T-cell (primary cell): ENCODE results near the gene UBE2E2. TPM values are rescaled to one million over a fixed set of nuclear protein-coding genes. Genes with fewer than 3 reads are reported as not detected.

Source experiments
- ATAC-seq, 4 experiments: fragments of 200-7000 bp in 3 of 4; fragments of 150-1000 bp in 1 of 4; cut with Tn5 transposase; replicated peaks in 1 of 4; 1 replicate in 3 of 4; 2 replicates in 1 of 4; pipeline ENCODE4 v1.10.0; 2021; ENCODE audit warnings: moderate library complexity in 3 of 4, mild to moderate bottlenecking in 2 of 4, moderate number of reproducible peaks in 1 of 4
- CTCF ChIA-PET, 2 donors: fragments of 300-600 bp; sonication (Branson Sonifier 250); formaldehyde crosslinking; loops; one replicate each; lab custom pipeline; 2022; ENCODE audit warnings: antibody characterized with exemption in 2 of 2; lab: Charles Lee
- POLR2A ChIA-PET, 2 donors: fragments of 300-600 bp; sonication (Branson Sonifier 250); formaldehyde crosslinking; loops; one replicate each; lab custom pipeline; 2022; ENCODE audit warnings: antibody characterized with exemption in 2 of 2; lab: Charles Lee
- DNase-seq, 35 experiments: peaks; one replicate each; pipeline versions ENCODE4 v3.0.0 to v3.0.0-alpha.2; 2013 to 2023
- H3K27ac ChIP-seq: one replicate; pipeline ENCODE4 v1.5.1; 2013; ENCODE audit warnings: low read length
- H3K27me3 ChIP-seq, 2 experiments: replicated peaks in 1 of 2; 1 replicate in 1 of 2; 2 replicates in 1 of 2; pipeline versions ENCODE4 v1.6.1 to v1.7.0; 2013; ENCODE audit warnings: low read length in 1 of 2, mixed read lengths in 1 of 2; ENCODE audit not compliant: control insufficient read depth in 2 of 2, insufficient read depth in 2 of 2; ENCODE audit errors: extremely low read depth in 1 of 2
- H3K36me3 ChIP-seq, 2 donors: 1 replicate in 1 of 2; 2 replicates in 1 of 2; pipeline versions ENCODE4 v1.6.1 to v1.7.0; 2013; ENCODE audit warnings: low read length in 1 of 2; ENCODE audit not compliant: control insufficient read depth in 2 of 2, insufficient read depth in 1 of 2; ENCODE audit errors: extremely low read depth in 1 of 2
- H3K4me1 ChIP-seq, 2 experiments: 1 replicate in 1 of 2; 2 replicates in 1 of 2; pipeline versions ENCODE4 v1.6.1 to v1.7.0; 2013; ENCODE audit warnings: low read length in 2 of 2, mixed read lengths in 1 of 2; ENCODE audit not compliant: insufficient read depth in 2 of 2, control insufficient read depth in 1 of 2; ENCODE audit errors: extremely low read depth in 1 of 2
- H3K4me3 ChIP-seq, 2 donors: 1 replicate in 1 of 2; 2 replicates in 1 of 2; pipeline versions ENCODE4 v1.5.1 to v1.7.0; 2013; ENCODE audit warnings: mild to moderate bottlenecking in 2 of 2, low read length in 1 of 2, moderate library complexity in 1 of 2; ENCODE audit not compliant: control insufficient read depth in 1 of 2; ENCODE audit errors: extremely low read depth in 1 of 2
- H3K9me3 ChIP-seq: 2 replicates; pipeline ENCODE4 v1.7.0; 2013
- H3K27ac Mint-ChIP-seq, 2 donors: one replicate each; pipeline ENCODE4 v1.8.0; 2020 to 2021; ENCODE audit warnings: mild to moderate bottlenecking in 2 of 2, mixed read lengths in 2 of 2
- H3K27me3 Mint-ChIP-seq, 2 donors: one replicate each; pipeline ENCODE4 v1.8.0; 2021 to 2022; ENCODE audit warnings: mixed read lengths in 2 of 2
- H3K36me3 Mint-ChIP-seq: one replicate; pipeline ENCODE4 v1.8.0; 2021; ENCODE audit warnings: mixed read lengths
- H3K4me1 Mint-ChIP-seq, 3 donors: one replicate each; pipeline ENCODE4 v1.8.0; 2020 to 2022; ENCODE audit warnings: mixed read lengths in 3 of 3, mild to moderate bottlenecking in 1 of 3
- H3K4me3 Mint-ChIP-seq, 3 donors: one replicate each; pipeline ENCODE4 v1.8.0; 2020 to 2022; ENCODE audit warnings: mild to moderate bottlenecking in 3 of 3, mixed read lengths in 3 of 3, moderate library complexity in 3 of 3
- H3K9me3 Mint-ChIP-seq, 3 donors: one replicate each; pipeline ENCODE4 v1.8.0; 2020 to 2022; ENCODE audit warnings: mixed read lengths in 3 of 3
- WGBS: methylation state at CpG from one replicate; pipeline ENCODE4 v1.1.5; 2013; ENCODE audit warnings: missing lambda C conversion rate; ENCODE audit not compliant: insufficient coverage; 5-methylcytosine and 5-hydroxymethylcytosine counted together
- total RNA-seq, 35 experiments: library from RNA in 6 of 35; stranded (reverse) in 6 of 35; fragments of 120-200 nt in 1 of 35; gene quantifications; one replicate each; pipeline versions ENCODE4 v1.2.1 to v1.2.4 and lab custom pipeline; 2013 to 2026

Gene UBE2E2
- total RNA-seq, 5 donors from 2014 or later (not counting 1 experiment from before 2014, with no cell fraction given) = 7.2 to 17.6 (median 7.5) TPM

DNA sequence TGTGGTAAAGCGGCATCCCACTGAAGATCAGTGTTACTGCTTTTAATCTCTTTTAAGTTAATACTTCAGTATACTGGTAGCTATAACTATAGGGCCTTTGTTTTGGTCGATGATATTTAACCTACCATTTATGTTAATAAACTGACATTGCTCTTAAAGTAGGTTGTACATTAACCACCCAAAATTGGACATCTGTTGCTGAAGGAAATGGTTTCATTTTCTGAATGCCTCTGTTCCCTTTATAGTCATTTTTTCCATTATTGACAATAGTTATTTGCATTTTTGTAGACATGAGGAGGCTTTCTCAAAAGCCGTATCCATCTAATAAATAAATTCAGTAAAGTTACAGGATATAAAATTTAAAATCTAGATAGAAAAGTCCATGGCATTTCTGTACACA, 350.2 kb downstream of the UBE2E2 start:
- Histone ChIP-seq H3K9me3 (no peaks in the 10 kb centered on the region), H3K4me3 (no peak overlapping the region), H3K36me3 (no peaks in the 10 kb centered on the region), H3K27me3 (no peaks in the 10 kb centered on the region), H3K4me1 (no peaks in the 10 kb centered on the region), H3K27ac (no peak overlapping the region)
- H3K36me3 Mint-ChIP-seq = no peaks in the 10 kb centered on the region
- WGBS = no CpG with 5 or more reads among the region's 3 CpGs
- no peaks in the 10 kb centered on the region for H3K9me3 Mint-ChIP-seq
- H3K27ac Mint-ChIP-seq = no peak overlapping the region
- no peaks in the 10 kb centered on the region for H3K27me3 Mint-ChIP-seq
- ATAC-seq (no peak), DNase-seq (no peak)
- no peak overlapping the region for H3K4me3 Mint-ChIP-seq
- ChIA-PET CTCF (no interaction called here), POLR2A (no interaction called here)
- no peaks in the 10 kb centered on the region for H3K4me1 Mint-ChIP-seq

DNA sequence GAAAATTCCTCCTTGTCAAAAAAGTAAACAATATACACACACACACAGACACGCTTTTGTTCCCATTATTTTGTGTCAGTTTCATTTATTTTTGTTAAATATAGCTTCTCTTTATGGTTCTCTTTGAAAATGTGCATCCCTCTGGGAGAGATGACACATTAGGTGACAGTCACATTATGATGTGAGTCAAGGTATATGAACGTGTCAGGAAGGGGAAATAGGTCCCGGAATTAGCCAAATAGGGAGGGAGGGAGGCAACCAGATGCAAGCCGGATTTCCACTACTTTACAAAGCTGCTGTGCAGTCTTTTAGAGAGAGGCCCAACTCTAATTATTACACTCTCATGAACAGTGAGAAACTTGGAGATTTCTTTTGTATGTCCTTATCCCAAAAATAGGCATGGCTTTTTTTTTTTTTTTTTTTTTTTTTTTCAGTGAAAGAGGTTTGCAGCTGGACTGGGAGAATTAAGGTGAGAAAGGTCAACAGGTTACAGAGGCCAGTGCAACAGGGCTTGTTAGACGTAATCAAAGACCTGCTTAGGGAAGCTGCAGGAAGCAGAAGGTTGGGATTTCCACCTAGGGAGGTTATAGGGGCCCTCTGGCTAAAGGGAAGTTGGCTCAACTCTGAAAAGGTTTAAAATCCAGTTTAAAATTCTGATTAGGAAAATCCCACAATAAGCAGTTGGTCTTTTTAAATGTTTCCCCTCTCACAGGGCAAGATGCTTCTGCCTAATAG, 362.1 kb downstream of the UBE2E2 start:
- Mint-ChIP-seq H3K27me3 (no peaks in the 10 kb centered on the region), H3K27ac (no peak overlapping the region), H3K4me1 (peaks cover 0 to 4% (median 0%) of the 10 kb centered on the region in 3 donors), H3K9me3 (peaks cover 0 to 4% (median 0%) of the 10 kb centered on the region in 3 donors), H3K36me3 (no peaks in the 10 kb centered on the region), H3K4me3 (no peak overlapping the region)
- Histone ChIP-seq H3K27me3 (no peaks in the 10 kb centered on the region), H3K36me3 (no peaks in the 10 kb centered on the region), H3K4me1 (no peaks in the 10 kb centered on the region), H3K9me3 (no peaks in the 10 kb centered on the region), H3K4me3 (no peak overlapping the region), H3K27ac (no peak overlapping the region)
- POLR2A ChIA-PET = no interaction called here
- ATAC-seq = no peak
- CTCF ChIA-PET = interaction anchor here in 1 of 2 donors (0.6 kb wide), 1 partner anchor 46 kb away, joined by 4 read pairs; no protein-coding TSS in a partner anchor
- WGBS = 57% methylated on average over 1 of the region's 5 CpGs
- DNase-seq = no peak

DNA sequence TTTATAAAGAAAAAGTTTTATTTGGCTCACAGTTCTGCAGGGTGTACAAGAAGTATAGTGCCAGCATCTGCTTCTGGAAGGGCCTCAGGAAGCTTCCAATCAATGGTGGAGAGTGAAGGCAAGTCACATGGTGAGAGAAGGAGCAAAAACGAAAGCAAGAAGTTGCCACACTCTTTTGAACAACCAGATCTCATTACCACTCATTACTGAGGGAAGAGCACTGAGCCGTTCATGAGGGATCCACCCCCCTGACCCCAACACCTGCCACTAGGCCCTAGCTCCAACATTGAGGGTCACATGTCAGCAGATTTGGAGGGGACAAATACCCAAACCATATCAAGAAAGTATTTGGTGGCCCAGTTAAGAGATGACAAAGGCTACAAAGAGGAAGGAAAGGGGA, 363.4 kb downstream of the UBE2E2 start:
- Mint-ChIP-seq H3K27me3 (no peaks in the 10 kb centered on the region), H3K36me3 (peaks cover under 1% of the 10 kb centered on the region), H3K4me3 (no peak overlapping the region), H3K4me1 (peaks cover 0 to 4% (median 0%) of the 10 kb centered on the region in 3 donors), H3K9me3 (peaks cover 0 to 4% (median 0%) of the 10 kb centered on the region in 3 donors), H3K27ac (no peak overlapping the region)
- H3K9me3 ChIP-seq = no peaks in the 10 kb centered on the region
- ChIA-PET CTCF (no interaction called here), POLR2A (no interaction called here)
- WGBS = no CpG with 5 or more reads among the region's 2 CpGs
- DNase-seq (no peak), ATAC-seq (no peak)
- no peaks in the 10 kb centered on the region for H3K27me3 ChIP-seq
- no peaks in the 10 kb centered on the region for H3K36me3 ChIP-seq
- H3K4me3 ChIP-seq = no peak overlapping the region
- no peak overlapping the region for H3K27ac ChIP-seq
- no peaks in the 10 kb centered on the region for H3K4me1 ChIP-seq

DNA sequence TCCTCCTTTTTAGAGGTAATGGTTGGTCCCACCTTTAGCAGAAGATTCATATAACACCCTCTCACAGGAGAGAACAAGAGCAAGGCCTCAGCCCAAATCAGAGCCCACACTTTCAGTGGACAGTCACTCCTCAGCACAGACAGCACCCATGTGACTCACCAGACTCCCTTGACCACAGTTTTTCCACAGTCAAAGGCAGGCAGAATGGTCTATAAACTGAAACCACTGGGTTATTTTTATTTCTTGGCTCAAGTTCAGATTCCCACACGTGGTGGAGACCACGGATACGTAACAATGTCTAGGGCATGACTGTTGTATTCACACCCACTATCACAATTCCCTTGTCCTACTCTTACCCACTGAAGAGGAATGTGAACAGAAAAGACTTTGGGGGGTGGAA, 364.8 kb downstream of the UBE2E2 start:
- no peaks in the 10 kb centered on the region for H3K36me3 ChIP-seq
- no peaks in the 10 kb centered on the region for H3K4me1 ChIP-seq
- DNase-seq (no peak), ATAC-seq (no peak)
- H3K27me3 ChIP-seq = no peaks in the 10 kb centered on the region
- H3K4me3 ChIP-seq = no peak overlapping the region
- no peaks in the 10 kb centered on the region for H3K9me3 ChIP-seq
- H3K36me3 Mint-ChIP-seq = peaks cover 4% of the 10 kb centered on the region
- WGBS = no CpG with 5 or more reads among the region's 3 CpGs
- H3K4me3 Mint-ChIP-seq = no peak overlapping the region
- peaks cover 0 to 4% (median 0%) of the 10 kb centered on the region in 3 donors for H3K9me3 Mint-ChIP-seq
- no peaks in the 10 kb centered on the region for H3K27me3 Mint-ChIP-seq
- ChIA-PET POLR2A (no interaction called here), CTCF (no interaction called here)
- H3K4me1 Mint-ChIP-seq = peaks cover 0 to 4% (median 0%) of the 10 kb centered on the region in 3 donors
- no peak overlapping the region for H3K27ac ChIP-seq
- no peak overlapping the region for H3K27ac Mint-ChIP-seq

DNA sequence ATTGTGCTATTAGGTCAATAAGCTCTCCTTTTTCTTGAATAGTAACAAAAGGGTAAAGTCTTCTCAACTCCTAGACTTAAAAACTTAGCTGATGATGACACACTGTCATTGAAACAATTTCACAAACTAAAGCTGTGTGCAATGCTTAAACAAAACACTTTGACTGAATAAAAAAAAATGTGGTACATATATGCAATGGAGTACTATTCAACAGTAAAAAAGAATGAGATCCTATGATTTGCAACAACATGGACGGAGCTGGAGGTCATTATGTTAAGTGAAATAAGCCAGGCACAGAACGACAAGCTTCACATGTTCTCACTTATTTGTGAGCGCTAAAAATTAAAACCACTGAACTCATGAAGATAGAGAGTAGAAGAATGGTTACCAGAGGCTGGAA, 370.7 kb downstream of the UBE2E2 start:
- no peaks in the 10 kb centered on the region for H3K27me3 Mint-ChIP-seq
- ATAC-seq (no peak), DNase-seq (no peak)
- no peaks in the 10 kb centered on the region for H3K36me3 ChIP-seq
- no peaks in the 10 kb centered on the region for H3K27me3 ChIP-seq
- H3K4me1 Mint-ChIP-seq = no peaks in the 10 kb centered on the region
- POLR2A ChIA-PET = no interaction called here
- no peaks in the 10 kb centered on the region for H3K9me3 Mint-ChIP-seq
- H3K27ac Mint-ChIP-seq = no peak overlapping the region
- no peak overlapping the region for H3K4me3 ChIP-seq
- no peak overlapping the region for H3K27ac ChIP-seq
- H3K9me3 ChIP-seq = no peaks in the 10 kb centered on the region
- no peaks in the 10 kb centered on the region for H3K4me1 ChIP-seq
- 78% methylated on average over 3 of the region's 3 CpGs for whole genome bisulfite sequencing
- CTCF ChIA-PET = interaction anchor here in 1 of 2 donors (0.6 to 0.7 kb wide), 2 partner anchors 12 to 179 kb away, joined by 3 read pairs; no protein-coding TSS in a partner anchor
- peaks cover 4% of the 10 kb centered on the region for H3K36me3 Mint-ChIP-seq
- no peak overlapping the region for H3K4me3 Mint-ChIP-seq

DNA sequence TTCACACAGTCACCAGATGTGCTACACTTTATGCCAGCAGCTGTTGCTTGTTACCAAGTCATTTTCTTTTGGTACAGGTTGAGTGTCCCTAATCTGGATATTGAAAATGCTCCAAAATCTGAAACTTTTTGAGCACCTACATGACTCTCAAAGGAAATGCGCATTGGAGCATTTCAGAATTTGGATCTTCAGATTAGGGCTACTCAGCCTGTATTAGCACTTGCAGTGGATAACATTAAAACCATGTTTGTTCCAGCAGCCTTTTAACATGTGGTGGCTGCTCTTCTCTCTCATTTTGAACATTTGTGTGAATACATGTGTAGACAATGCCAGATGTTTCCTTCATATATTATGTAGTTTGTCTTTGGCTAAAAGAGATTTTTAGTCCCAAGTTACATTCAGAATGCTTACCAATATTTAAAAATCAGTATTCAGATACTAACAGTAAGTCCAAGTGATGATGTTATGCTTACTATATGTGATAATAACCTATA, 371.7 kb downstream of the UBE2E2 start:
- no peaks in the 10 kb centered on the region for H3K9me3 ChIP-seq
- Mint-ChIP-seq H3K27me3 (no peaks in the 10 kb centered on the region), H3K27ac (no peak overlapping the region), H3K9me3 (no peaks in the 10 kb centered on the region), H3K4me1 (no peaks in the 10 kb centered on the region), H3K4me3 (no peak overlapping the region), H3K36me3 (peaks cover 4% of the 10 kb centered on the region)
- no peak for ATAC-seq
- POLR2A ChIA-PET = no interaction called here
- WGBS = 100% methylated on average over 1 of the region's 1 CpG
- CTCF ChIA-PET = no interaction called here
- H3K4me1 ChIP-seq = no peaks in the 10 kb centered on the region
- no peak overlapping the region for H3K4me3 ChIP-seq
- no peaks in the 10 kb centered on the region for H3K27me3 ChIP-seq
- H3K36me3 ChIP-seq = no peaks in the 10 kb centered on the region
- no peak overlapping the region for H3K27ac ChIP-seq
- no peak for DNase-seq
